ENCODE measurements around the gene C1orf232. TPM values are rescaled to one million over a fixed set of nuclear protein-coding genes. Genes with fewer than 3 reads are reported as not detected.
A peak's percentile ranks its signal among the peaks of the same experiment; 100 is the strongest.

The C1orf232 gene
- not detected in 2 replicates for total RNA-seq

DNA sequence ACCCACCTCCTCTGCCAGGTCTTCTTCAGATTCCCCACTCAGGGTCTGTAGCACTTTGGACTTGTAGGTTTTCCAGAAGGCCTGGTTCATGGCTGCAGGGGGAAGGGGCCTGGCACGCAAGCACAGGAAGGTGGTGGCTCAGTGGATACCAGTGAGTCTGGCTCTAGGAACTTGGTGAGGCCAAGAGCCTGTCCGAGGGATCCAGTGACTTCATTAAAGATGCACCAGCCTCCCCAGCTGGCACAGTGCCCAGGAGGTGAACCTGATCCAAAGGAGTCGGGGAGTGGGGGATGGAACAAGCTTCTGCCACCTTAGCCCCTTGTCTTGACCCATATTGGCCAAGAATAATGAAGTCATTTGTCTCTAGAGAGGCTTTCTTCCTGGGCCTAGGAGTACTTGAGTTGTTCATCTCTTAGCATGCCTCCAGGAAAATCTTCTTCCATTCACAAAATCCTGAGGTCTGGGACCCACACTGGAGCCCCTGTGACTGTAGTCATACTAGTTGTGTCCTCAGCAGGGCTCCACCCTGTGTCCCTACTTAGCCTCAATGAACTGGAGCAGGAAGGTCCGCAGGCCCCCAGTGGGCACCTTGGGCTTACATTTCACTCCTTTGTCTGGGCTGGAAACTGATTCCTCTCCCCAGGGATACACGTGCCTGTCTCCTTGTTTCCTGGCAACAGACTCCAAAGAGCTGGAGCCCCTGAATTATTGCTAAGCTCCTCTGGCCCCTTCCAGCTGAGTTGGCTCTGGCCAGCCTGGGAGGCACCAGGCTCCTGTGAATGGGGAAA is at the start of gene C1orf232:
TSS of gene C1orf232 (minus strand) at position 554 of the 788 bp plus-strand sequence. CDS start at position 90, 464 bp downstream.
- DNase-seq = no peak

DNA sequence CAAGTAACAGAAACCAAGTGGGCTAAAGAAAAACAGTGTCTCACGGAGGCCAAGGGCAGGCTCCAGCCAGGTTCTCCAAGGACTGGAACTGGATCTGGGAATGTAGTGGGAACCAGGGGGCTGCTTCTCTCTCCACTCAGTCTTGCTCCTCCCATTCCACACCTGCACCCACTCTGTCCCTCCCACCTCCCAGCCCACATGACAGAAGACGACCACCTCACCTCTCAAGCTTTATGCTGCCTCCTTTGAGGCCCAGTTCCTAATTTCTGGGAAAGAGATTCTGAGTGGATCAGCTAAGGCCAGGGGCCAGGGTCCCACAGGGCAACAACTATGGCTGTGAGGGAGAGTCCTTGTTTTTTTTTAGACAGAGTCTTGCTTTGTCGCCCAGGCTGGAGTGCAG is 46.5 kb upstream of the C1orf232 start:
- DNase-seq = no peak

- DNase-seq = no peak
Observed at GRCh38 chr1:26213335-26213905, 44.7 kb upstream of the C1orf232 start.

GRCh38 chr1:26212726-26213125 is 44.0 kb upstream of the C1orf232 start:
- no peak for DNase-seq

- DNase-seq = no peak
Observed at GRCh38 chr1:26210147-26210870, 41.5 kb upstream of the C1orf232 start.

GRCh38 chr1:26203642-26204318 is 35.0 kb upstream of the C1orf232 start:
- no peak for DNase-seq

- no peak for DNase-seq
Observed at GRCh38 chr1:26200413-26200812, 31.6 kb upstream of the C1orf232 start.

DNA sequence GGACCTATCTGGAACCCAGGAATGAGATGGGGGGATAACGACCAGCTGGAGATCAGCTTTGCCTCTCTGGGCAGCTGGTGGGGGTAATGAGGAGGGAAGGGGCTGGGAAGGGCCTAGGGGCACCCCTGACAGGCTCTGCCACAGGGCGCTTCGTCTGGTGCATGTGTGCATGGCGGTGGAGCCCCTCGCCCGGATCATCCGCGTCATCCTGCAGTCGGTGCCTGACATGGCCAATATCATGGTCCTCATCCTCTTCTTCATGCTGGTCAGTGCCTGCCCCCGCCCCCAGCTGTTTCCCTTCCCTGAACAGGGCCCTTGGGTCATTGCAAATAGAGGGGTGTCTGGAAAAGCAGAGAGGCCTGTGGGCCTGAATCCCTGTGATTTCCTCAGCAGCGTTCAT is 29.1 kb upstream of the C1orf232 start:
- no peak for DNase-seq

DNA sequence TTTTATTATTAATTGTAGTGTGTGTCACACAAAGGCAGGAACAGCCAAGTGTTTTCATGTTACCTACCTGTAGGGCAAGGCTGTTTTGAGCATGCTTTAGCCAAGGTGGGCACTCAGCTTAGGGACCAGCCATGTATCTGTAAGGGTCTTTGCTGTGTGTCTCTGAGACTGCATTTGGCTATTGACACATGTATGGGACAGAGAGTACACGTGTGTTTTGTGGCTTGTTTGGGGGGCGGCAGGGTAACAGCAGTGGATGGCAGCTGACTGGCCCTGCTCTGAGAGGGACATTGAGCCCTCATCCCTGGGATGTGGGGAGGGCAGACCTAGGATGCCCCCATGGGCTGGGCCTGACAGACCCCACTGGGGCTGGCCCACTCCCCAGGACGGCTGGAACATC is 28.5 kb upstream of the C1orf232 start:
- DNase-seq = no peak

- no peak for DNase-seq
Observed at GRCh38 chr1:26195805-26196204, 27.0 kb upstream of the C1orf232 start.

- no peak for DNase-seq
Observed at GRCh38 chr1:26191739-26192138, 23.0 kb upstream of the C1orf232 start.

- peak; percentile 36 for DNase-seq
Observed at GRCh38 chr1:26190373-26190987, 21.7 kb upstream of the C1orf232 start, which contains the start of gene CATSPER4. Gene CATSPER4, plus strand, starts transcription at chr1:26190602. Its CDS starts 26 bp downstream, at chr1:26190628.

DNA sequence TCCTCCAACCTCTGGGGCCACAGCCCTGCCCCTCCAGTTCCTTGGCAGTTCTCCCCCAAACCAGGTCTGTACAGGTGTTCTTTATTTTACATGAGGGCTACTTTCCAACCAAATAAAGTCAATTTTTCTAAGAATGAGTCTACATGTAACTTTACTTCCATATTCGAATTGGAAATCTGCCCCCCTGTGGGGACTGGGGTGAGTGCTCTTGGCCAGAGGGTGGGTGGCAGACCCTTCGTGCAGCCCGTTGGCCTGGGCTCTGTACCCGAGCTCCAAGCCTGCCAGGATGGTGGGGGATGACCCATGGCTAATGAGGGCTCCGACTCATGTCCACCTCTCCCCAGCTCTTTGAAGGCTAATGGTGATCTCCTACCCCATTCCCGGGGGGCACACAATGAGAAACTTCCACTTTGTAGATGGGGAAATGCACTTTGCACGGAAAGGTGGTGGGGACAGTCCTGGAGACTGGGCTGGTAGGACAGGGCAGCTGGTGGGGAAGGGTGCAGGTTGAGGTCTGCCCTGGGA is 21.1 kb upstream of the C1orf232 start:
- DNase-seq = no peak

DNA sequence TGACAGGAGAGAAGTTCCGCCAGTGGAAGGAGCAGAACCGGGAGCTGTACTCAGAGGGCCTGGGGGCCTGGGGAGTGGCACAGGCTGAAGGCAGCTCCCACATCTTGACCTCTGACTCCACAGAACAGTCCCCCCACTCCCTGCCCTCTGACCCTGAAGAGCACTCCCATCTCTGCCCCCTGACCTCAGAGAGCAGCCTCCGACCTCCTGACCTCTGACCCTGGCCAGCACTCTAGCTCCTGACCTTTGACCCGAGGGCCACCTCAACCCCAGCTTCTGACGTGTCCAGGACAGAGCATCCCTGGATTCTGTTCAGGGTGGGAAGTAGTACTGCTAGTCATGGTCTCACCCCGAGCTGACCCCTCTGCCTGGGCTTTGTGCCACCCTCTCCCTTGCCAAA is 20.6 kb upstream of the C1orf232 start:
- DNase-seq = no peak

GRCh38 chr1:26188477-26188876 is 19.7 kb upstream of the C1orf232 start:
- DNase-seq = no peak

- no peak for DNase-seq
Observed at GRCh38 chr1:26187882-26188281, 19.1 kb upstream of the C1orf232 start.

GRCh38 chr1:26184883-26185282 is 16.1 kb upstream of the C1orf232 start:
- DNase-seq = no peak

GRCh38 chr1:26184086-26184485 is 15.3 kb upstream of the C1orf232 start:
- no peak for DNase-seq

DNA sequence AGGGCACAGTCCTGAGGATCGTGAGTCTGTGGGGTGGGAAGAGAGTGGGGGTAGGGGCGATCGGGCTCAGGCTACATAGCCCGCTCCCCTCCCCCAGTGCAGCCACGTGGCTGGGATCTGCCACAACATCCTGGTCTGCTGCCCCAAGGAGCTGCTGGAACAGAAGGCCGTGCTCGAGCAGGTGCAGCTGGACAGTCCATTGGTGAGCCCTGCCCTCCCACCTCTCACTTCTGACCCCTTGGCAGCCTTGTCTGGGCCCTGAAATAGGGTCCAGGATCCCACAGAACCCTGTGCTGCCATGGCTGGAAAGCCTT is 13.6 kb upstream of the C1orf232 start:
- DNase-seq = no peak

- DNase-seq = no peak
Observed at GRCh38 chr1:26181586-26182382, 13.0 kb upstream of the C1orf232 start.

DNA sequence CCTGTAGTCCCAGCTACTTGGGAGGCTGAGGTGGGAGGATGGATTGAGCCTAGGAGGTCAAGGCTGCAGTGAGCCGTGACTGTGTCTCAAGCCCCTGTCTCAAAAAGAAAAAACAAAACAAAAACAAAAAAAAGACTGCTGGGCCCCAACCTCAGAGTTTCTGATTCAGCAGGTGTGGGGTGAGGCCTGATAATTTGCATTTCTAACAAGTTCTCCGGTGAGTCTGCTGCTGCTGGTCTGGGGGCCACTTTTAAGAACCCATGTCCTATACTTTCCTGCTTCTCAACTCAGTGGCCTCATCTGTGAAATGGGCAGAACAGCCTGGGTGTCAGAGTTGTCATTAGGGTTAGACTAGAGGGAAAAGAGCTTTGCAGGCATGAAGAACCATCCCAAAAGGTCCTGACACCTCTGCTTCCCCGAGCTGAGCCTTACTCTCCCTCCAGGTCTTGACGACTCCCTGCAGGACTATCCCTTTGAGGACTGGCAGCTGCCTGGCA is 11.3 kb upstream of the C1orf232 start:
- no peak for DNase-seq

All from dermis blood vessel endothelial cell (primary cell).